Endometrium (tissue), 2 donors: ENCODE data around the gene PARP14.
"Not testable (repeated sequence)": the region's sequence is repeated elsewhere in the genome, so short reads cannot be mapped to it uniquely, and the experiment has no call there.

Source experiments
- FAIRE-seq: peaks from 2 replicates; lab custom pipeline; 2012; peaks lifted over from hg19 to GRCh38; lab: Jason Lieb, UNC
- donor health status: control.
- donor health status: control.

PARP14 gene

GRCh38 chr3:122680475-122681283, at the start of gene PARP14:
Gene PARP14, plus strand, starts transcription at chr3:122680839. Its CDS starts 45 bp downstream, at chr3:122680884.
- no peak for FAIRE-seq

- no peak for FAIRE-seq
Observed at GRCh38 chr3:122635789-122636188, 44.9 kb upstream of the PARP14 start.

DNA sequence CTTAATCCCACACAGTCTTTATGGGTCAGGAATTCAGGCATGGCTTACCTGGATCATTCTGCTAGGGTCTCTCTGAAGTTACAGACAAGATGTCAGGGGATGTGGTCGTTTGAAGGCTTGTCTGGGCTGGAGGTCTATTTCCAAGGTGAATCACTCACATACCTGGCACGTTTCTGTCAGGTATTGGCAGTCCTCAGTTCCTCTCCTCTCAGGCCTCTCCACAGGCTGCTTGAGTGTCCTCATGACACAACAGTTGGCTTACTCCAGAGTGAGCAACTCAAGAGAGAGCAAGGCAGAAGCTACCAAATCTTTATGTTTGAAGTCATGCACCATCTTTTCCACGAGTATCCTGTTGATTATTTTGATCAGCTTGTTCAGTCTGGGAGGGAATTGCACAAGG, 43.9 kb upstream of the PARP14 start:
- FAIRE-seq, result no peak

DNA sequence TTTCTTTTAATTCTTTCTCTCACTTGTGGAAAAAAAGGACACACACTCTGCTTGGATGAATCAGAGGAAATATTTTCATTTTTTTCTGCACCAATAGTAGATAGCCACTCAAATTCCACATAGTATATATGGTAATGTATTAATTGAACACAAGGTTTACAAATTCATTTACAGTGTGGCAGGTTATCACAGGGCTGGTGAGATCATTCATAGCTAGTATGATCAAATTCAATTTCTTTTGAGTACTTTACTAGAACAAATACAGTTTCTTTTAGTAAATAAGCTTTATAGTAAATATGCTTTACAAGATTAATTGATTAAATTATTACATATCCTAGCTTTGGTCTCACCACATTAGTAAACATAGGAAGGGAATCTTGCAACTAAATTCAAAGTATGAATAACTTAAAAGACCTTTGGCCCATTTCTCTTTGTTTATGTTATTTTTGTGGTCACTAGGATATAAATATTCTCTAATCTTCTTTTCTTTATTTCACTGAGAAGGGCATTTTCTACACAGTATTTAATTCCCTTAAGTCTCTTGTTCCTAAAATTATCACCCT, 40.1 kb upstream of the PARP14 start:
- FAIRE-seq, result no peak

DNA sequence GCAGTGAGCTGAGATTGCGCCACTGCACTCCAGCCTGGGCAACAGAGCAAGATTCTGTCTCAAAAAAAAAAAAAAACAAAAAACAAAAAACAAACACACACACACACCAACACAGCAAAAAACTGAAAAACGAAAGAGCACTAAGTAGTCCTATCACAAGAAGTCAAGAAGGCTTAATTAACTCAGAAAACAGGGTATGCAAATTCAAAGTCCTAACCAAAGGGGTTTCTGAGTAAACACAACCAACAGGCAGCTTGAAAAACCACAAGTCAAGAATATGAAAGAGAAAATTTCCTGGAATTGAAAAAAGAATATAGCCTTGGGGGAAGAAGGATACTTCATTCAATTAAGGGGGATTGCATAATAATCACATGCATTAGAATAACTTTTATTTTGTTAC, 37.7 kb upstream of the PARP14 start:
- FAIRE-seq, result no peak

DNA sequence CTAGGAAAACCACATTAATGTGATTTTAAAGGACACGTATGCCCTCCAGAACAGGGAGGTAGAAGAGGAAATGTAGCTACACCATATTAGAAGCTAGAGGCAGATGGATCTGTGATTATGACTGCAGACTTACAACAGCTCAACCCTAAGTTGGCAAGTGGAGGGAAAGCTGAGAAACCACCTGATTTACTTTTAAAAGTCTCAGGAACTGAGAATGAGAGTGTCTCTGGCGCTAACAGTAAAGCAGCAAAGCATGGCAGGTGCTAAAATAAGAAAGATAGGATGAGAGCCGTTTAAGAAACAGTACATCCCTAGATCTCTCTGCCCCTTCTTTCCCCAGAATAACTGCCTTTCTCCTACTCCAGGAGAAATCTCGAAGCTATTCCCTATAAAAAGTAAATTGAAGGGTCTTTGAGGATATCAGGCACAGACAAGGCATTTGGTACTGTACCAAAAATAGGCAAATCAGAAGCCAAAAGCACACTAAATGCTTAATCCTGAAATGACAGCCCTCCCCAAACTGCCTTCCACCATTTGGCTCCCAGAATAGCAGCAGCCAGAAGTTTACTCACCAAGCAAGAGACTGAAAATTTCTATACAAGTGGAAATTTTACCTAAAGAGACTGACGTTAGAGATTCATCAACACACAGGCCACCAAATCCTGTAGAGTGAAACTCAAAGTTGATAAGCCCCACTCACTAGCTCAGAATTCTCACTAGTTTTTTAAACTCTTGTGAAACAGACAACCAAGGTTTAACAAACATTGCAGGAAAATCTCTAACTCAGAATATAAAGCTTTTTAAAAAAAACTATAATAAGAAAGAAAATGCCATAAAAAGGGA, 34.3 kb upstream of the PARP14 start:
- FAIRE-seq, result no peak

GRCh38 chr3:122651233-122651907, 29.3 kb upstream of the PARP14 start:
- FAIRE-seq, result not testable (repeated sequence)

GRCh38 chr3:122651962-122652361, 28.7 kb upstream of the PARP14 start:
- not testable (repeated sequence) for FAIRE-seq

- FAIRE-seq, result not testable (repeated sequence)
Observed at GRCh38 chr3:122658336-122658735, 22.3 kb upstream of the PARP14 start.

- no peak for FAIRE-seq
Observed at GRCh38 chr3:122660297-122660974, 20.2 kb upstream of the PARP14 start.

GRCh38 chr3:122661633-122662032, 19.0 kb upstream of the PARP14 start:
- no peak for FAIRE-seq

DNA sequence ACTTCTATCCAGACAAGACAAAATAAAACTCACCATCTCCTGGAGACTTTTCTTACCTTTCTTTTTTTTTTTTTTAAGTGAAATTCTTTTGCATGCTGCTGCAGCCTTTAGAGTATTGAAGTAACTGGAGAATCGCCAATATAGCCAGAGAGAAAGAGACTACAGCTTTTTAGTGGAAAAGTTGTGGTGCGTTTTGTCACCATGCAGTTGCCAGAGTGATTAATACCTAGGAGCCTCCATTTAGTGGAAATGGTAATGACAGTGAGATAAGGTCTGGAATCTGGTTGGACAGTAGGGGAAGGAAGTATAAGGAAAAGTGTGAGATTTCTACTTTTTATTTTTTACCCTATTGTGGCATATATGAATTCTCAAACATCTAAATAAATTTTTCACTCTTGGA, 18.1 kb upstream of the PARP14 start:
- FAIRE-seq, result no peak

DNA sequence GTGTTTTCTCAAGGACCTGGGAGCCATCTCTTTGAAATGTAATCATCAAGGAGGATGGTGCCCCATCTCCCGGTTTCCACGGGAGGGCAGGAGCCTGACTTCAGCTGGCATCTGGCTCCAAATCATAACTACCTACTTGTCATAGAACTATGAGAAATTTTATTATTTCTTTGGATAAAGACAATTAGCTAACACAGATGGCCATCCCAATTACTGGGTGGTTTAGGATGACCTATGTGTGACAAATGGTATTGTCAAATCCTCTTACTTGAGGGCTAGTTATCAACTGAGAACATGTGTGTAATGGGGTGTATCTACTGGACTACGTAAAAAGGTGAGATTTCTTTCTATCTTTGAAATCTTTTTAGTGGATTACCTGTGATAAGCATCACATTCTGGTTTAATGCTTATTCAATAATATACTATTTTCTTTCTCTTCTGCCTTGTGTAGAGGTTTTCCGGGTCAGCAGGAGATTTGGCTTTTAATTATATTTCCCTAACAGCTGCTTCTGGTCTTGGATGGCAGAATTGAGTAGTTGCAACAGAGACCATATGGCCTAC, 15.3 kb upstream of the PARP14 start:
- FAIRE-seq, result no peak

DNA sequence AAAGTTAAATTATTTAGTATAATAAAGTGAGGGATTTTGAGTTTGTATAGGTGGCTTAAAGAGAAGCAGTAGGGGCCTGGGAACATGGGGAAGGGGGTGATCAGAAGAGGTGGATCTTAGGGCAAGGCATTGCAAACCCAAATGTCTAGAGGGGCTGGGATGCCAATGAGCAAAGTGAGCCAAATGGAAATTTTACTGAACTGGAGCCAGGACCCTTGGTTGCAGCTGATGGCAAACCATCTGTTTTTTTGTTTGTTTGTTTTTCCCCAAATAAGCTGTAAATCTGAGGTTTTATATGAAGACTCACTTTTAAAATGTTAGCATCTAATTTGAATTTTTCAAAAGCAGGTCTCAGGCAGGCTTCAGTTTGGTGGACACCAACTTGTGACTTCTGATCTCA, 14.8 kb upstream of the PARP14 start:
- no peak for FAIRE-seq

DNA sequence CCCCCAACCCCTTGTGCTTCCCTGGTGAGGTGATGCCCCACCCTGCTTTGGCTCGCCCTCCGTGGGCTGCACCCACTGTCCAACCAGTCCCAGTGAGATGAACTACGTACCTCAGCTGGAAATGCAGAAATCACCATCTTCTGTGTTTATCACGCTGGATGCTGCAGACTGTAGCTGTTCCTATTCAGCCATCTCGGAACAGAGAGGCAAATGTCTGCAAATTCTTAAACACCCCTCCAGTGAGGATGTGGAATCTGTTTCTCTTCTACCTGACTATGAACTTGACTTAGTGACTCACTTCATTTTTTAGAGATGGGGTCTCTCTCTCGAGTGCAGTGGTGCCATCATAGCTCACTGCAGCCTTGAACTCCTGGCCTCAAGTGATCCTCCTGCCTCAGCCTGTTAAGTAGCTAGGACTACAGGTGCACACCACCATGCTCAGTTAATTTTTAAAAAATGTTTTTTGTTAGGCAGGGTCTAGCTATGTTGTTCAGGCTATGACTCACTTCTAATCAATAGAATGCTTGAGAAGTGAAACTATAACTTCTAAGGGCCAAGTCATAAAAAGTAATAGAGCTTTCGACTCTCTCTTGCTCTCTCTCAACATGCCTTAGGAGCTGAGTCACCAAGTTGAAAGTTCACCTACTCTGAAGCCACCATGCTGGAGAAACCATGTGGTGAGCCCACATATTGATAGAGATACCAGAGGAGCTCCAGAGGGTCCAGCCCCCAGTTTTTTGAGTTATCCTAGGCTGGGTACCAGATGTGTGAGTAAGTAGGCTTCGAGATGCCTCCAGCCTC, 11.5 kb upstream of the PARP14 start:
- FAIRE-seq, result no peak

DNA sequence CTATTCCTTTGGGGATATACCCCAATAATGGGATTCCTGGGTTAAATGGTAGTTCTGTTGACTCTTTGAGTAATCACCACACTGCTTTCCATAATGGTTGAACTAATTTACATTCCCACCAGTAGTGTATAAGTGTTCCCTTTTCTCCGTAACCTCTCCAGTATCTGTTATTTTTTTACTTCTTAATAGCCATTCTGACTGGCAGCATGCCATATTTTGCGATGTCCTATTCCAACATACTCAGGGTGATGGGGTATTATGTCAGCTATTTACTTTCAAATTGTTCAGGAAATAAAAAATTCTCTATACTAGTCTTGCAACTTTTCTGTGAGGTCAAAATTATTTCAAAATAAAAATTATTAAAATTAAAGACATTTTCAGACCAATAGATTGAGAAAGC, 9.1 kb upstream of the PARP14 start:
- no peak for FAIRE-seq

GRCh38 chr3:122674339-122674738, 6.3 kb upstream of the PARP14 start:
- FAIRE-seq, result no peak

- no peak for FAIRE-seq
Observed at GRCh38 chr3:122676759-122677158, 3.9 kb upstream of the PARP14 start.

GRCh38 chr3:122677216-122677615, 3.4 kb upstream of the PARP14 start:
- no peak for FAIRE-seq

GRCh38 chr3:122678506-122678905, 2.1 kb upstream of the PARP14 start:
- no peak for FAIRE-seq
